Right lobe of liver (tissue), 4 donors: ENCODE results near the gene C2orf81.

Experiments
- CTCF ChIP-seq, 4 donors: fragments of 200-600 bp in 3 of 4; fragments of 450-650 bp in 1 of 4; IDR thresholded peaks; one replicate each; pipeline versions ENCODE4 v1.5.1 to v1.8.0; 2016 to 2022; ENCODE audit warnings: antibody characterized with exemption in 4 of 4, mild to moderate bottlenecking in 2 of 4
- POLR2A ChIP-seq: fragments of 450-650 bp; IDR thresholded peaks from one replicate; pipeline ENCODE4 v1.6.1; 2017; ENCODE audit warnings: antibody characterized with exemption, mild to moderate bottlenecking
- donor health status: DM: no; HTN: no; CAD: no.
- donor health status: DM: no; HTN: no; CAD: no.
- donor health status: DM: no; HTN: yes; CAD: no.

GRCh38 chr2:74384051-74384450 lies 37.4 kb downstream of the C2orf81 start:
- TF ChIP-seq POLR2A, result no peak
- TF ChIP-seq CTCF (IDR thresholded peaks at IDR 0.05), result no peak
